HuH-7.5 (cell line): ENCODE measurements around the gene SLC19A2.
A peak's percentile ranks its signal among the peaks of the same experiment; 100 is the strongest.
"Not testable (repeated sequence)": the region's sequence is repeated elsewhere in the genome, so short reads cannot be mapped to it uniquely, and the experiment has no call there.

Experiments used
- DNase-seq: peaks from one replicate; pipeline ENCODE4 v3.0.0; 2011; ENCODE audit warnings: low spot score

The SLC19A2 gene

GRCh38 chr1:169485431-169486280, at the start of gene SLC19A2:
TSS of gene SLC19A2 (minus strand) at chr1:169485944. CDS start at chr1:169485766, 178 bp downstream.
- DNase-seq, result peak; percentile 91

GRCh38 chr1:169534653-169535052, 48.9 kb upstream of the SLC19A2 start:
- DNase-seq, result no peak

GRCh38 chr1:169533528-169534190, 47.9 kb upstream of the SLC19A2 start:
- not testable (repeated sequence) for DNase-seq

DNA sequence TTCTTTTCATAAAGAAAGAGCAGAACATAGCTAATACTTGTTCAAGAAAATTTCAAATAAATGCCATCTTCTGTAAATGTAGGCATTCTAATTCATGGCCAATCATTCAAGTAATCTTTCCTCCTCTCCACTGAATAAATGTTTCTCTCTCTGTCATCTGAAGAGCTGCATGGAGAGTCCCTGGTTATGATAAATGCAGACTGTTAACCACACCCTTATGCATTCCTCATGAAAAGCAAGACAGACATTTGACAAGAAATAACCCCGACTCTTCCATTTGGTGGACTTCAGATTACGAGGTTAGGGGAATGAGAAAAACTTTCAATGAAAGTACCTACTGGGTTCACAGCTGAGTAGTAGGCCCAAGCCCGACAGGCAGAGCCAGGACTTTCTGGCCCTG, 44.7 kb upstream of the SLC19A2 start:
- DNase-seq, result no peak

DNA sequence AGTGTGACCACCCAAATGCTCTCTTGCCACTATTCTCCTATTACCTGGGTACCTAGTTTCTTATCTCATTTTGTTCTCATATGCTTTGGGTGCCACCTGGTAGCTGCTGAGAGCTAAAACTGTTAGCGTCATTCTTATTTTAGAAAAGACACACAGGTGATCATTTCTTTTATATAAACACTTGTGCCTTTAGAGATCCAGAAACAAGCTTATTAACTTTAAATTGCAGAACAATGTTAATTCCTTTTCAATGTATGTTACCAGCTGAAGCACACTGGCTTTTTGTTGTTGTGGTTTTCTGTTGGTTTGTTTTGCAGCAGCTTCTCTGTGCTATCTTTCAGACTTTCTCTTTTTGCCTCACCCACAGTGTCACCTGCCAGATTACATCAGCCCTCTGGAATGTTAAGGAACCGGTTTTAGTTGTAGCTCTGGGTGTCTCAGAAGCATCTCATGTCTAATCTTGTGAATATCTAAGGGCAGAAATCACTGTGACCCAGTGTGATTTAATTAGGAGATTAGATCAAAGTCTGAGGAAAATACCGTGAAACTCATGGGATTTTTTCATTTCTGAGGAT, 43.4 kb upstream of the SLC19A2 start:
- no peak for DNase-seq

- no peak for DNase-seq
Measured at GRCh38 chr1:169528215-169529067, 42.7 kb upstream of the SLC19A2 start.

DNA sequence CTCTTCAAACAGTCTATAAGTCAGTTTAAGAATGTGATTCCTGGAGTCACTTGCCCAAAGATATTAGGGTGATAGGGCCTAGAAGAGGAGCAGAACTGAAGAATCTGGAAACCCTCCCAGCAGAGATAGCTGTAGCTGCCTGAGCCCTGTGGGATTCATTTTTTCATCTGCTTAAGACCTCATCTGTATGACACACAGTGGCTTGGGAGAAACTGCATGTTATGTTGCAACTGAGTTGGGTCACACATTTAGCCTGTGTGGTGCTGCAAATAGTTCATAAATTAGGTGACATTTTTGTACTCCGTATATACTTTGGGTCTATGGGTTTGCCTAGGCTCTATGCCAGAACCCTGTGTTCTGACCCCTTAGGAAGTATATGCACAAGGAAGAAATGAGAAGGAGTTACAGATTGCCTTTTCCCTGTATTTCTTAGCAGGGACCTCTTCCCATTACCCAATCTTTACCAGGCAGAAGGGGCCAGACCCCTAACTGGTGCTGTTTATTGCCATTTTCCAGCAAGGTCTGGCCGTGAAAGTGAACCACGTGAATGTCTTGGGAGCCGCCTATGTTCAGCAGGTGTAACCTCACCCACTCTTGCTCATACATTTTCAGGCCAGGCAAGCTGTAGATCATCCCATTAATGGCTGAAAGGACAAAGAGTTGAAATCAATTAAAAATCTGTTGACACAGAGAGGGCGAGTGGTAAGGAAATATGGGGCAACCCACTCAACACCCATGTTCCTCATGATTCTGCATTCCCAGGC, 41.9 kb upstream of the SLC19A2 start:
- no peak for DNase-seq

DNA sequence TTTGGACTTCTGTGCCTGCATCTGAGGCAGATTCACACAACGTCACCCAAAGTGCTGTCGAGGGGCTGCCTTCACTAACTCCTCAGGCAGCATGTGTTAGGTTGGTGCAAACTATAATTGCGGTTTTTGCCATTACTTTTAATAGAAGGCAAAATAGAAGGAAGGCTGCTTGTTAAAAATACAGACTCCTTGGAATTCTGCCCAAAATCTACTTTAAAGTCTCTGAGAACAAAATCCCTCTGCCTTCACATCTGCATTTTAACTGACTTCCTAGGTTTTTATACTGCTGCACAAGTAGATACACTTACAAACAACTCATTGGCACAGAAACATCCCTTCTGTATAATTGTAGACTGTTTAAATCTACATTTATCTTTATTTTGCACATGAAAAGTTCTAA, 41.3 kb upstream of the SLC19A2 start:
- DNase-seq, result no peak

DNA sequence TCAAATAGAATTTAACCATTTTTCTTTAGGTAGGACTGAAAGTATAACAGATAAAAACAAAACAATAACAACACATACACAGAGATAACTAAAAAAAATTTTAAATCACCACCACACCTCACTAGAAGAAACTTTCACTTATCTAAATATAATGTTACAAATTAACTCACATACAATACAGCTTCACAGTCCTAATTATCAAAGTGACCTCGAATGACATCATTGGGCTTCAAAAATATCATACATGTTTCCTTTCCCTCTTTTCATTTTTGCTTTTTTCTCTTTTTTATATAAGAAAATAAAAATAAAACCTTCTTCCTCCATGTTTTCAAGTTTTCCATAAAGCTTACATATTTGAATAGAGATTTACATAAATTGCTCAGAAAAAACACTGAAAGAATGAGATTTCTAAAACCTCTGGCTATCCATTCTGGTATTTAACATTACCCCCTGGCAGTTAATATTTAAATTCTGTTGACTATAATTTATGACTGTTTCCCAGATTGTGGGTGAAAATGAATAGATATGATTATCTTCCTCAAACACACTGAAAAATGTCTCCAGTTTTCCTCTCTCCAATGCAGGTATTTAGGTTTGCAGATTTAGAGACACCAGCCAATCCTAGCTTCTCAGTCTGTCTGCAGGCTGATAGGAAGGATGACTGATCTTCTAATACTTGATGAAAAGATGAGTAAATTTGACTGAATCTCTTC, 40.5 kb upstream of the SLC19A2 start:
- no peak for DNase-seq

DNA sequence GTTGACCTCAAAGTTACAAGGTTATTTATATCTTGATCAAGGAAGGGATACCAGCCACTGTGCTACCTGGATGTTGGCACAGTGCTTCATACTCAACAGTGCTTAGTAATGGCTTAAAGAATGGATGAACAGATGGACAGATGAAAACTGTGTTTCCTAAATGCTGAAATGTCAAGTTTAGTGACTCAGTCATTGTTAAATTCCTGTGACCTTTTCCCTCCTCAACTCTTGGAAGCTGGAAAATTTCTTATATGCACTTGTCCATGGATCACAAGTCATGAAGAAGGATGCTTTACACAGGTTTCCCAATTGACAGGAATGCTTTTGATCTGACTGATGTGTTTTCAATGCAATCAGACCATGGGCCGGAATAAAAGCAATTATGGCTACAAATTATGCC, 39.6 kb upstream of the SLC19A2 start:
- no peak for DNase-seq

- DNase-seq, result peak; percentile 4
Measured at GRCh38 chr1:169523904-169524303, 38.2 kb upstream of the SLC19A2 start.

- DNase-seq, result no peak
Measured at GRCh38 chr1:169521226-169521625, 35.5 kb upstream of the SLC19A2 start.

GRCh38 chr1:169517558-169518186, 31.9 kb upstream of the SLC19A2 start:
- no peak for DNase-seq

- DNase-seq, result no peak
Measured at GRCh38 chr1:169515641-169516040, 29.9 kb upstream of the SLC19A2 start.

- no peak for DNase-seq
Measured at GRCh38 chr1:169514566-169515270, 29.0 kb upstream of the SLC19A2 start.

DNA sequence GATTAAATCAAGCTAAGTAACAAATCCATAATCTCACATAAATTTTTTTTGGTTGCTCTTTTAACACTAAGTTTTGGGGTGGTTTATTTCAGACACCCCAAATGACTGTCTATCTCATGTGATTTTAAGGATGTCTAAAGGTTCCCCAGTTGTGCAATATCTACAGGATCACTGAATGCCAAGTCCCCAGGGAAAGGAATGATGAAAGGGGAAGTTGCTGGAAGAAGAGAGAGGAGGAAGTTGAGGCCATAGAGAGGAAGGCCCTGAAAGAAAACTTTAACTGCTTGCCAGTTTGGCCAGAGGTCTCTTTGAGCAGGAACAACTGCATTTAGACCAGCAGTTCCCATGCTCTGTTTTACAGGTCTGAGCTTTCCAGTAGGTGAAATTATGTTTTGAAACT, 27.5 kb upstream of the SLC19A2 start:
- DNase-seq, result no peak

DNA sequence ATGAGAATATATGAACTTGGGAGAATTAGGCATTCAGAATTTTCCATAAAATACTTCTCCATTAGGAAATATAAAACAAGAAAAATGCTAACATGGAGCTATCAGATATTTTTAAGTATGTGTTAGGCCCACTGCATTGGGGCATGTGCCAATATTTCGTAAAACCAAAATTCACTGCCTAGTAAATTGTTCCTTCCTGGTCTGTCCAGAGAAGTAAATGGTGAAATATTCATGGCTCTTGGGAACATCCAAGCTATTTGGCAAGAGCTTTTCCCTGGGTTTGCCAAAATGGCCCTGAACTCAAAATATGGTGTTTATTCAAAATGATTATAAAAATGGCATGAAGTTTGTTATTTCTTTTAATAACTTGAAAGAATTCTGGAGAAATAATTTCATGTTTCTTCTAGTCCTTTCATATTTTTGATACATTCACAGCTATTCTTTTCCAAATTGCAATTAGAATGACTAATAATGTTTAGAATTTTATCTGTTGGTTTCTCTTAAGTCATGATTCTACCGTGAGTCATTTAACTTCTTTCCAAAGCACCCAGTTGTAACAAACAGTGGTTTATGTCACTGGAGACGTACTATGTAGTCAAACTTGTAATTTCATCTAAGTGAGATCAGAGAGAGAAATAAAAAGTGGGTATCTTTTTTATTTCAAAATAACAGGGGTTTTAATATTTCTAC, 25.7 kb upstream of the SLC19A2 start:
- DNase-seq, result no peak

DNA sequence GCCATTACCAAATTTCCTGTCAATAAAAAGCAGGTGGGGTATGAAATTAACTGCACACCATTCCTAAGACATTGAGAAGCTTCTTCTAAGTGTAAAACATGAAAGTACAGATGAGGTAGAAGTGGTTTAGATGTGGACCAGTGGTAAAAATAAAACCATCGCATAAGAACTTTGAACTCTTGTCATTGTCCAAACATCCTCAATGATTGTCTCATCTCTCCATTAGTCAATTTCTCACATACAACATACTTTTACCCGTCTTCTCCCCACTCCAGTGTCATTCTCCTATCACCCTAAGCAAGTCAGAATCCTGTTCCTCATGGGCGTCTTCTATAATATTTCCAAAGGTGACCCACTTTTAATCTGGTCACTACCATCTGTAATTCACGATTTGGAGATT, 24.3 kb upstream of the SLC19A2 start:
- DNase-seq, result no peak

DNA sequence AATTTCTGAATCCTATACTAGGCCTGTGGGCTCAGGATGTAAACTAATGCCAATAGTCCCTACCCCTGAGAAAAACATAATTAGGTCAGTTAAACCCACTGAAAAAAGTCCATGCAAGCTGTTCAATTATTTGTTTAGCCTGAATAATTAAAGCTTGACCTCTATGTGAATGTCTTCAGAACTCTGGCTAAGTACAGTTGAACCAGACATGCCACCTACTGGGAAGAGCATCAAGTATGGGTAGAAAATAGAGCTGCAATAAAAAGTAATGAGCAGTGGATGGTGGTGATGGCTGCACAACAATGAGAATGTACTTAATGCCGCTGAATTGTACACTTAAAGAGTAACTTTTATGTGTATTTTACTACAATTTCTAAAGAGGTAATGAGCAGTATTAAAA, 23.6 kb upstream of the SLC19A2 start:
- DNase-seq, result no peak
